GM21390 (cell line): Measurements from ENCODE around the gene DAP.
"Not testable (repeated sequence)": the region's sequence is repeated elsewhere in the genome, so short reads cannot be mapped to it uniquely, and the experiment has no call there.

Source experiments
- ATAC-seq: cut with Tn5 transposase; IDR thresholded peaks from one replicate; pipeline ENCODE4 v1.9.1; 2021; ENCODE audit not compliant: unreplicated experiment

The DAP gene, protein sequence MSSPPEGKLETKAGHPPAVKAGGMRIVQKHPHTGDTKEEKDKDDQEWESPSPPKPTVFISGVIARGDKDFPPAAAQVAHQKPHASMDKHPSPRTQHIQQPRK

DNA sequence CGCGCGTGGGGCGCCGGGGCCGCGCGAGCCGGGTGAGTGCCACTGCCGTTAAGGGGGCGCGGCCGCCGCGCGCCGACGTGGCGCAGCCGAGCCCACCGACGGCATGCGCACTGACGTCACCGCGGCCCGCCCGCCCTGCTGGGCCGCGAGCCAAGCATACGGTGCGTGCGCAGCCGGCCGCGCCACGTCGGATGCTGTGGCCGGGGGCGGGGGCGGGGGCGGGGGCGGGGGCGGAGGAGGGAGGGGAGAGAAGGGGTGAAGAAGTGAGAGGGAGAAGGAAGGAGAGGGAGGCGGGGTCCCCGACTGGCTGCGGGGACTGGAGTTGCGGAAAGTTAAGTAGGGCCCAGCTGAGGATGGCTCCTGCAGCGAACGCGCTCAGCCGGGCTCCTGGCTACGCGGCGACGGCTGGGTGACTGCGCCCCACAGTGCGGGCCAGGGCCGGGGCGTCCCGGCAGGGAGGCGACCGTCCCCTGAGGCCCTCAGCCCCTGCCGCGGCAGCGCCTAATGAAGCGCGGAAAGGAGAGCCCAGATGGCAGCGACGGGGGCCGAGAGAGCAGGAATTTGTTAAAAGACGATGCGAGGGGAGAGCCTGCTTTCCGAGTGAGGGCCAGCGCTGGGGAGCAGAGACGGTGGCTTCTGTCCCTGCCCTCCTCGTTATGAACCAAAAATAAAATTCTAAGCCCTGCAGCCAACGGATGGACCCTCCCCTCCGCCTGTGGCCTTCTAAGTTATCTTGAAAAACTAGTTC, at the start of gene DAP:
TSS of gene DAP (minus strand) at position 50 of the 748 bp plus-strand sequence. CDS start 166 bp downstream, outside the sequence.
- peak; percentile 74 for ATAC-seq

DNA sequence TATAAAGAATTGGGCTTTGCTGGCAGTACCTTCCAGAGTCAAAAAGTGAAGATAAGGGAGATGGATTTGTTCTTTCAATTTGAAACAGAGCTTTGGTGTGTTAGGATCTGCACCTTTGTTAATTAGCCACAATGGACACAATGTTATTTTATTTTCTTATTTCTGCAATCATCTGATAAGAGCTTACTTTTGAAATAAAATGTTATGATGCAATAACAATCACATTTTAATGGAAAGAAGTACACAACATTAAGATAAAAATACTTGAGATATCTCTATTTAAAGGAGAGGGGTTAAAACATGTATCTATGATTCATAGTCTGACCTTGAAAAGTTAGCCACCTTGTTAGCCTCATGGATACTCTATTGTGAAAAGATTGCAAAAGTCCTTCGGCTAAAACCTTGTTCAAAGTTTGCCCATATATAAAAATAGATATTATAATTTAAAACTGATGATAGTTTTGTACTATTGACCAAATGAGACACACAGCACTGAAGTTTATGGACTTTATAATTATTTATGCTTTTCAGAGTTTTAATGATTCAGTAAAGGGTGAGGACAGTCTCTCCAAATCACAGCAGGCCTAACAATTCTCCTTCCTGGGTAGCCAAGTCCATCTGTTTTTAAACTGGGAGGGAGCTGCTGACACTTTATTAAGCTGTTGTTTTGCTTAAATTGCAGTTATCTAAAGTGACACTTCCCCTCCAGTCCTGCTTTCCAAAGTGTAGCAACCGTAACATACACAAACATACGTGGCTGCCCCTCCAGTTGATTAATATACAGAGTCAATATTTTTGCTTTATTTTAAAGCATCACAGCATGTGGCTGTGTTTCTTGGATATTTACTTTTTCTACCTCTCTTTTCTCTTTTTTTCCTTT, 47.6 kb upstream of the DAP start:
- ATAC-seq: no peak

DNA sequence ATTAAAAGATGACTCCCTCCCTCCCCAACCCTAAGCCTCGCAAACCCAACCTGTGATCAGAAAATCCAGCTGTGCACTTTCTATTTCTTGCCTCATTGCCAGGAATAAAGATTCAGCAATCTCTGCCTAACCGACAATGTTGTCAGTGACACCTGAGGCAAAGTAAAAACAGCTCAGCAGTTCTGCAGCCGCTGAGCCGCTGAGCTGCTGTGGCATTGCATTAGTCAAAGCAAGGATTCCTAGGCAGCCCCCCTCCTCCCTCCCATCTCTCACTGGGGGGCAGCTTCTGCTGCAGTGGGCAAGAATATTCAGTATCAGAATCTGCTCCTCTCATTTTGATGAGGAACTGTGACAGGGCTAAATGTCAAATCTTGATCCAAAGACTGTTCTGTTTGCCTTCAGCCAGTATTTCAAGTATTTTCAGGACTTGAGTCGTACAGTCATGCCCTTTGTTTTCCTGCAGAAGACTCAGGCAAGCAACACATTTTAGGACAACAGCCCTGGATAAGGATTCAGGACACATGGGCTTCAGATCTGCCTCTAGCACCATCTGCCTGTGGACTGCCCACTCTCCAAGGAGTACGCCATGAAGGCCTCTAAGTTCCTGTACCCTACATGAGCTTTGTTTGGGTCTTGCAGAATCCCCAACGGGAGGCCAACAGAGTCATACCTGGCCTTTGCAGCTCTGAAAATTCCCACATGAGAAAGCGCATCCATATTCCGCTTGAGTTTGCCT, 41.1 kb upstream of the DAP start:
- ATAC-seq: no peak

DNA sequence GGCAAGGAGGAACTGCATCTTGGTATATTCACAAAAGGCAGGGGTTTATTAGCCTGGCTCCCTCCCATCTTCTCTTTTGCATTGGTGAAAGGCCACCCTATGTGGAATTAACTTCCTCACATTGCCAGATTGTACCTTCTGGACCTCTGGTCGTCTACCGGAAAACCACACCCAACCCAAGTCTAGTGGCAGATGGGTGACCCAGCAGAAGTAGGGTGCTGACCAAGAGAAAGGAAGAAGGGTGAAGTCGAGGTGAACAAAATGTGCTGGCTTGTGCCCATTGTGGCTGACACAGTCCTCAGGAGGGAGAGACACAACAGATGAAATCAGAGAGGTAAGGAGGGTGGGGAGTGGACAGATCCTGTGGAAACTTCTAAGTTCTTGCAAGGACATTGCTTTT, 39.8 kb upstream of the DAP start:
- ATAC-seq: no peak

DNA sequence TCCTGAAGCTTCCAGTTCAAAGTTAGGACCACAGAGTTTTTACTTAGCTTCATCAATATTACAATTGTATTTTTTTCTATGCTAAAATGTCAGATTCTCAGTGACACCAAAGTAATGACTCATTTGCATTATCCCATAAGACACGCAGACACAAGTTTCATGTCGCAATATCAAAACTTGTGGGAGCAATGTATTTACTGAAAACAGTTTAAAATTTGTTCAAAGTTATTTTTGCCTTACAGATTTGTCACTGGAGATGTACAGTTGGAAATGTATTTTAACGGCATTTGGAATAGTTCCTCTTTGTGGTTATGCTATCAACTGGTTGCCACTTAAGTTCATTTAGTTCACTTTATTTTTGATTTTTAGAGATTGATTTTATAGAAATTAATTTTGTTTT, 36.2 kb upstream of the DAP start:
- no peak for ATAC-seq

DNA sequence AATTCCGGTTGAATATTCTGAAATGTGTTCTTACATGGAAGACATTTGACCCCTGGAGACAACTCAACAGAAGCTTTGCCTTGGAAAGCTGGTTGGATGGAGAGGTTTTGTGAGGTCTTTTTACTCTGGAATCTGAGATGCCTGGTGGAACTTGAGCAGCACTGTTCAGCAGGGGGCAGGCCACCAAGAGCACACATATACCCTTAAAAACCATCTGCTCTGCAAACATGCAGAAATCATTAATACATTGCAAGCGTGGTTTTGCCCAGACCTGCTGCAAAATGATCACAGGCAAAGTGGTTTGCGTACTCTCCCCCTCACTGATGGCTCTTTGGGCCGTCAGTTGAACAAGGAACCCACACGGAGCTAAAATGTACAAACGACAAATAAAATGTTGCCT, 32.8 kb upstream of the DAP start:
- ATAC-seq: no peak

DNA sequence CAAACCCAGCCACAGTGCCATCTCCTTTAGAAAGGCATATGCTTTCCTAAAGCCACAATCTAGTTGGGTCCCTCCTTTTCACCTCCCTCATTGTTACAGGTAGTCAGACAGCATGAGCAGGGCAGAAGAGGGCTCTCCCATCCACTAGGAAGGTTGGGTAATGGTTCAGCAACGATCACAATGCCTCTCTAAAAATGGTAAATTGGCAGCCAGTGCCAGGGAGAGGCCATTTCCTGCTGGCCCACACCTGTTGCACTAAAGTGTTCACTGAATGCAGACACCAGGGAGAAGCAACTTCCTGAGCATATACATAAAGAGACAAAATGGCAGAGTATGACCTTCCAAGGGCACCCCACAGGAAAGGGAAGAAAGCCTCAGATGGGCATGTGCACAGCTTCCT, 31.3 kb upstream of the DAP start:
- ATAC-seq: no peak

DNA sequence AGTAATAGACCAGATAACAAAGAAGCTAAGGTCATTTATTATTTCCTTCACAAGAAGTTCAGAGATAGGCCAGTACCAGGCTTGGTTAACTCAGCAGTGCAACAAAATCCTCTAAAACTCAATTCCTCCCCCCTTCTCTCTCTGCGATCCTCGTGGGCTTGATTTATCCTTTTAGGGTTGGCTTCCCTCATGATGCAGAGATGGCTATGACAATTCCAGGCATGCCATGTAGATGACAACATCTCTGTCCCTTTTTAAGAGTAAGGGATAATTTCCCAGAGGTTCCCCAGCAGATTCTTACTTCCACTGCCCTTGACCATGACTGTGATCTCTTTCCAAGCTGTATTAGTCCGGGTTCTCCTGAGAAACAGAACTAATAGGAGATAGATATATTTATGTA, 28.7 kb upstream of the DAP start:
- no peak for ATAC-seq

DNA sequence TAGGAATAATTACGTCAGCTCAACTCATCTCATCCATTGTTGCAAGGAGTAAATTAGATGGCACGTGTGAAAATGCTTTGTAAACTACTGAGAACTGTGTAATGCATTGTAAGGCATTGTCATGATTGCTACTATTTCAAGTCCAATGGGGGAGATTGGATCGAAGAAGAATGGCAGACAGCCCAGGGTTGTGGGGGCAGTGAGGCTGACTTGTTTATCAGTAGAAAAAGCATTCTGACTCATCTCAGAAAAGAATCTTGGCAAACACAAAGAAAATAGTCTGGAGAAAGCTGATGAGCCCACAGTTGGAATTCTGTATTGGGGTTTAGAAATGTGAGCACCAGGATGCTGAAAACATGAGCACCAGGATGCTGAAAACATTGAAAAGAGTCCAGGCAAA, 28.0 kb upstream of the DAP start:
- no peak for ATAC-seq

DNA sequence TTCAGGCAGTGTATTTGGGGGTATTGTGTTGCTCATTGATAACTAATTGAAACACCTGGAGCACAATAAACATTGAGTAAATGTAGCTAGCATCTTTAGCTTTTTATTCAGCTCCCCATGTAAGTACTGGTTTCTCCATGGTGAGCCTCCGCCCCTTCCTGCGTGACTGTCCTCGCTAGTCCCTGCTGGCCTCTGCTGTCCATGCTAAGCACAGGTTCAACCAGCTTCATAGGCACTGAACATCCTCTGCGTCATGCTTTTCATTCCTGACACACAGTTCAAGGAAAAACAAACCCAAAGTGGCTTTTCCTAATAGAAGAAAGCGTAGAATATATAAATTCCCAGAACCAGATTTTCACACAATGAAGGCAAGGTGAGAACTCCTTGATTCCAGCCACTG, 27.3 kb upstream of the DAP start:
- ATAC-seq: no peak

DNA sequence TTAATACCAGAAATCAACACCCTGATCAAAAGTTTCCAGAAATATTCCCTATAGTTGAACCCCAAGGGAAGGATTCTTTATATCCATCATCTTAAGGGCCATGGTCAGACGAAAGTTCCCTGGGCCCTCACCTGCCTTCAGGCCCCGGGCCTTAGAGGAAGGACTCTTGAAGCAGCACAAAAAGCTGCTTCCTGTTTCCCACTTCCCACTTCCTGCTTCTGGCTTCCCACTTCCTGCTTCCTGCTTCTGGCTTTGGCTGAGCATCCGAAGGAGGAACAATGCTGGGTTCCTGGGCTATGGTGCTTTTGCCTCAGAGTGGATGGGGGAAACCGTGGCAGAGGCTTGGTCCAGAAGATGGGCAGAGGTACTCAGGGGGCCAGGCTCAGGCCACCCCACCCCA, 25.8 kb upstream of the DAP start:
- no peak for ATAC-seq

DNA sequence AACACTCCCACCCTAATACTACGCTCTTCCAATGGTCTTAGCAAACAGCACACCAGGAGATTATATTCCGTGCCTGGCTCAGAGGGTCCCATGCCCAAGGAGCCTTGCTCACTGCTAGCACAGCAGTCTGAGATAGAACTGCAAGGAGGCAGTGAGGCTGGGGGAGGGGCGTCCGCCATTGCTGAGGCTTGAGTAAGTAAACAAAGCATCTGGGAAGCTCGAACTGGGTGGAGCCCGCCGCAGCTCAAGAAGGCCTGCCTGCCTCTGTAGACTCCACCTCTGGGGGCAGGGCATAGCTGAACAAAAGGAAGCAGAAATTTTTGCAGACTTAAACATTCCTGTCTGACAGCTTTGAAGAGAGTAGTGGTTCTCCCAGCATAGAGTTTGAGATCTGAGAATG, 19.2 kb upstream of the DAP start:
- not testable (repeated sequence) for ATAC-seq

DNA sequence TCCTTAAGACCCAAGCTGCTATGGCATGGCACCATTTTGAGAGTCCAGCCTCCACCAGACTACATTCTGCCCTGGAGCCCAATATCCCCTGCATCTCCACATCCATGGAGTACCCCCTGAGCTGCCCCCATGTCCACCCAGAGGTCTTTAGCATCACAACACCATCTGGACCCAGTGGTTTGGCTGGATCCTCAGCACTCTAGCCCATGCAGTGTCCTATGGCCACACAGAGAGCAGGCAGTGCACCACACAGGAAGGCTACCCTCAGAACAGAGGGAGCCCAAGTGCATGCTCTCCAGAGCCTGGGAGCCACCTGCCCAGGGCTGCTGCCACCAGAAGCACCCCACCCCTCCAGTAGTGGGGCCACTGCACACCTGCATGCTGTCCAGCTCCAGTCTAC, 18.6 kb upstream of the DAP start:
- ATAC-seq: no peak

DNA sequence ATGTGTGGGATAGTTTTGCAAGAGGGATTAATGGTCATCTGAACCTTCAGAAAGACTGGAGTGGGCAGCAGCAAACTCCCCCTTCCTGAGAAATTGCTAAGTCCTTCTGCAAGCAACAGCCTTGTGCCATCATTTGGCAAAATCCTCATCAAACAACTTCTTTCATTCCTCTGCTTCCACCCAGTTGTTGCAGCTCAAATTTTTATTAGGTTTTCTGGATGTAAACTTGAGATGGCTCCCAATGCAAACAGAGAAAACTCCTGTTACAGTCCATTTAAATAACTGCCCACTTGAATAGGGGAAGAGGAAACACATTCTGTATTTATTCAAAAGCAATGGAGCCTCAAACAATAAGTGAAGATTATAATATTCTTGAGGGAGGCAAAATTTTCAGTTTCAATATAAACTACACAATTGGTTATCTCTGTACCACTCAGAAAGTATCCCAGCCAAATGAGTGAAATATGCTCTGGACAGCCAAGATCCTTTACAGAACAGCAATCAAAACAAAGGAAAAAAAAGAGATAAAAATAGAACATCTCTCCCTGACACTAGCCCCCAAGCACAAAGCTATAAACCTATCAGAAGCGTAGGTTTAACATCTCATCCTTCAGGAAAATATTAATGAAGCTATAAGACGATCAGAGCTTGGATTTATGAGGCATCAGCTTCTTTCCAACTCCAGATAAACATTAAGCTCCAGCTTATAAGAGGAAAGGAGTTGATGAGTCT, 17.3 kb upstream of the DAP start:
- no peak for ATAC-seq

DNA sequence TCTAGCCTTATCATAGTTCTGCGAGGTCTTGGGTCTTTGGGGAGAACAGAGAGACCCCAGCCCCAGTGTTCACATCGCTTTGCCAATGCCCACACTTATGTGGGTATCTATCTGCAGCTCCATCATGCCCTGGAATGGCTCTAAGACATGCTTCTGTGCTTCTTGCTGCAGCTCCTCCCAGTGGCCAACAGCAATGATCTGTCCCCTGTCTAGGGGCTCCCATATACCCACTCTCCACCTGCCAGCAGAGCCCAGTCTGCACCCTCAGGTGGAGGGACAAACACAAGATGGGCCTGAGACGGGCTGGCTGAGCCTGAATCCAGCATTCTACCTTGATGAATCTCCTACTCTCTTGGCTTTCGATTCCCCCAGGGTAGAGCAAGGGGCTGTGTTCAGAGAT, 14.6 kb upstream of the DAP start:
- no peak for ATAC-seq

DNA sequence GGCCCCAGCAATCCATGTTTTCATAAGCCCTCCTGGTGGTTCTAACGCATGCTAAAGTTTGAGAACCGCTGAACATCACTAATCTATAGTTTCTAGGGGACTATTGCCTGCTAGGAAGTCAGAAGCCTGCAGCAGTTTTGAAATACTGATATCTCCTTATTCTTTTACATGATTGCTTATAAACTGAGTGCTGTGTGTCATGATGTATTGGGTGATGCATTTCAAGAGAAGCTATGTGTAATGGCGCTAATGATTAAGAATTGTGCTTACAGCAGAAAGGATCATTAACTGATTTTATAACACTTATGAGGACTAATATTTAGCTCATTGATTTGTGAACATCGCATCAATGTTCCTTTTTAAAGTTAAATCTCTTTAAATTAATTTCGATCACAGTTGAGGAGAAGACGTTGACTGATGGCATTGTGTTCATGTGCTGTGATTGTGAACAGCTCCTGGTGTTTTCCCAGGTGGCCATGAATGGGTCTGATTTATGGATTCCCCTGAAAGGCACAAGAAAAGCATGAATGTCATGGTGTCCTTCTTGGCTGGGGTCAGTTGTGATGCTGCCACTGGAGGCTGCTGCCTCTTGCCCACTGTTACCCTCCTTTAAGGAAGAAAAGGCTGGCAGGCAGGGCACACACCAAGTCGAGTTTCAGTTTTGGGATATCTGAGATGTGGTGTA, 12.0 kb upstream of the DAP start:
- no peak for ATAC-seq

DNA sequence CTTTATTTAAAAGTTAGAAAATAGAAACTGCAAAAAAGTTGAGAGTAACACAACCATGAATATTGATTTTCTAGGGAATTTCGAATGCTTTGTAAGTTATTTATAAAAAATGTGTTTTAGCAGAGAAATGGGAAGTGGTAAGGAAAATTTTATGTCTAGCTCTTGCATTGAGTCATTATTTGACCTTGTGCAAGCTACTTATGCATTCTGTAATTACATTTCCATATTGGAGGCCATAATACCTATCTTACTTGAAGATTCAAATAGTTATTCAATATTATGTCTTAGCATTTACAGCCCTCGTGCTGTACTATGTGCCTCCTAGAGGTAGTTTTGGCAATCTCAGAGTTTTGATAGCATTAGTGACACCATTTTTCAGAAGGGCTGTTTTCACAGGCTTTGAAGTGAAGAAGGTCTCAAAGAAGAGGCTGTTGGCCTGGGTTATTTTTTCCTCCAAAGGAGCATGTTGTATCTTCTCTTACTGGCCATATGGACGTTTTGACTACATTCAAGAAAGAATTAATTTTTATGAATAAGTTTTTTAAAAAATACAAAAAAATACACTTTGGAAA, 7.4 kb upstream of the DAP start:
- ATAC-seq: no peak

DNA sequence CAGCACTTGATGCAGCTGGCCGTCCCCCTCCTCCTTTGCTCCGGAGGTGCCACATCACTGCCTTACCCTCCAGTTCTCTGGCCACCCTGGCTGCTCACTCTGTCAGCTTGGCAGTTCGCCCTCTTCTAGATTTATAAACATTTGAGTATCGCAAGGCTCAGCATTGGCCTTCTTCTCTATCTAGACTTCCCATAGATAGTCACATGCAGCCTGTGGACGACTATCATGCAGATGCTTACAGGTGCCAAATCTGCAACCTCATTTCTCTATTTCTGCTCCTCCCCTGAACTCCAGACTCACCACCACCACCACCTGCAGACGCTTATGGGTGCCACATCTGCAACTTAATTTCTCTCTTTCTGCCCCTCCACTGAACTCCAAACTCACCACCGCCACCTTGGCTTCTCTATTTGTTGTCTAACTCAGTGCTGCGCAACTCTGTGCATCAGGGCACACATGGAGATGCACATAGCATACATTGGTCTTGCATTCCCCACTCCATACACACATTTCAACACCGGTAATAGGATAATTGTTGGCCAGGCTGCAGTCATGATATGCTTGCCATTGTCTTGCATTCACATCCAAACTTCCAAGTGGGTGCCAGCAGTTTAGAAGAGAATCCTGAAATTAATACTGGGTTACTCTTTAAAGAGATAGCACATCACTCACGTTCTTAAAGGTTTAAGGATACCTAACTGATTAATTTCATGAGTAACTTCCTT, 1.9 kb upstream of the DAP start:
- no peak for ATAC-seq
